Neuron (in vitro differentiated cells): Measurements from ENCODE around the gene MALRD1.

Experiments
- H2AFZ ChIP-seq: one replicate; pipeline ENCODE4 v1.6.1; 2013; ENCODE audit warnings: low read depth, mild to moderate bottlenecking, inconsistent platforms, low read length, moderate library complexity
- H3K27me3 ChIP-seq: one replicate; pipeline ENCODE4 v1.6.1; 2013; ENCODE audit warnings: low read length; ENCODE audit not compliant: insufficient read depth
- H3K36me3 ChIP-seq: one replicate; pipeline ENCODE4 v1.6.1; 2013; ENCODE audit warnings: low read length; ENCODE audit not compliant: insufficient read depth
- H3K4me1 ChIP-seq: one replicate; pipeline ENCODE4 v1.6.1; 2013; ENCODE audit warnings: low read length; ENCODE audit not compliant: insufficient read depth
- H3K4me3 ChIP-seq: 2 replicates; pipeline ENCODE4 v1.5.1; 2013; ENCODE audit warnings: mild to moderate bottlenecking, low read length, moderate library complexity
- H3K9me3 ChIP-seq: one replicate; pipeline ENCODE4 v1.6.1; 2013; ENCODE audit warnings: low read length

Gene MALRD1

DNA sequence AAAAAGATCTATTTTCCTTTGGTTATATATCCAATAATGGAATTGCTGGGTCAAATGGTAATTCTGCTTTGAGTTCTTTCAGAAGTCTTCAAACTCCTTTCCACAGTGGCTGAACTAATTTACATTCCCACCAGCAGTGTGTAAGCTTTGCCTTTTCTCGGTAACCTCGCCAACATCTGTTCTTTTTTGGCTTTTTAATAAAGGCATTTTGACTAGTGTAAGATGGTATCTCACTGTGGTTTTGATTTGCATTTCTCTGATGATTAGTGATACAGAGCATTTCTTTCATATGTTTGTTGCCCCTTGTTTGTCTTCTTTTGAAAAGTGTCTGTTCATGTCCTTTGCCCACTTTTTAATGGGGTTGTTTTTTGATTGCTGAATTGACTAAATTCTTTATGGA is 285.0 kb downstream of the MALRD1 start:
- H3K9me3 ChIP-seq = no peaks in the 10 kb centered on the region
- no peak overlapping the region for H2AFZ ChIP-seq
- no peaks in the 10 kb centered on the region for H3K4me1 ChIP-seq
- no peaks in the 10 kb centered on the region for H3K36me3 ChIP-seq
- H3K4me3 ChIP-seq = no peak overlapping the region
- H3K27me3 ChIP-seq = no peaks in the 10 kb centered on the region

GRCh38 chr10:19347621-19348020 is 299.0 kb downstream of the MALRD1 start:
- Histone ChIP-seq H2AFZ (no peak overlapping the region), H3K36me3 (no peaks in the 10 kb centered on the region), H3K4me3 (no peak overlapping the region), H3K9me3 (no peaks in the 10 kb centered on the region), H3K27me3 (no peaks in the 10 kb centered on the region), H3K4me1 (no peaks in the 10 kb centered on the region)

- Histone ChIP-seq H3K4me1 (no peaks in the 10 kb centered on the region), H3K4me3 (no peak overlapping the region), H2AFZ (no peak overlapping the region), H3K27me3 (no peaks in the 10 kb centered on the region), H3K36me3 (no peaks in the 10 kb centered on the region), H3K9me3 (no peaks in the 10 kb centered on the region)
These were observed 318.6 kb downstream of the MALRD1 start for GRCh38 chr10:19367176-19367575.

- no peaks in the 10 kb centered on the region for H3K4me1 ChIP-seq
- H3K36me3 ChIP-seq = no peaks in the 10 kb centered on the region
- H2AFZ ChIP-seq = no peak overlapping the region
- no peaks in the 10 kb centered on the region for H3K27me3 ChIP-seq
- no peak overlapping the region for H3K4me3 ChIP-seq
- no peaks in the 10 kb centered on the region for H3K9me3 ChIP-seq
These were observed 325.4 kb downstream of the MALRD1 start for GRCh38 chr10:19373988-19374387.

- no peaks in the 10 kb centered on the region for H3K9me3 ChIP-seq
- H3K27me3 ChIP-seq = no peaks in the 10 kb centered on the region
- no peak overlapping the region for H3K4me3 ChIP-seq
- no peaks in the 10 kb centered on the region for H3K4me1 ChIP-seq
- no peak overlapping the region for H2AFZ ChIP-seq
- no peaks in the 10 kb centered on the region for H3K36me3 ChIP-seq
These were observed 337.3 kb downstream of the MALRD1 start for GRCh38 chr10:19385846-19386450.

- Histone ChIP-seq H3K4me3 (no peak overlapping the region), H2AFZ (no peak overlapping the region), H3K9me3 (no peaks in the 10 kb centered on the region), H3K4me1 (no peaks in the 10 kb centered on the region), H3K27me3 (no peaks in the 10 kb centered on the region), H3K36me3 (no peaks in the 10 kb centered on the region)
These were observed 360.3 kb downstream of the MALRD1 start for GRCh38 chr10:19408924-19409323.

DNA sequence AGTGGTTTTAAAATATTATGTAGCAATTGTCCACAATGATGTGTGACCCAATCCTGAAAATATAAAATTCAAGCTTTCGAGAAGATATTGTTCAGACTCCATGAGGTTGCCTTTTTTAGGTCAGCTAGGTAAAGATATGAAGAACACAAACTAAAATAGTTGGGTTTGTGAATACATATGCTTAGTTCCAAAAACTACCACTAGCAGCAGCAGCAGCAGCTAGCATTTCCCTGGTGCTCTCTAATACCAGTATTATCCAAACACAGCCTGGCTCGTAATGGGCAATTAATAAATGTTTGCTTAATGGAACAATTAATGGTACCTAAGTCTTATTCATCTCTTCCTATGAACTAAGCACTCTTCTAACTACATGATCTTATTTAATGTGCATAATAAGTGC is 362.5 kb downstream of the MALRD1 start:
- no peaks in the 10 kb centered on the region for H3K27me3 ChIP-seq
- H3K4me1 ChIP-seq = no peaks in the 10 kb centered on the region
- no peak overlapping the region for H2AFZ ChIP-seq
- no peak overlapping the region for H3K4me3 ChIP-seq
- no peaks in the 10 kb centered on the region for H3K36me3 ChIP-seq
- H3K9me3 ChIP-seq = no peaks in the 10 kb centered on the region

DNA sequence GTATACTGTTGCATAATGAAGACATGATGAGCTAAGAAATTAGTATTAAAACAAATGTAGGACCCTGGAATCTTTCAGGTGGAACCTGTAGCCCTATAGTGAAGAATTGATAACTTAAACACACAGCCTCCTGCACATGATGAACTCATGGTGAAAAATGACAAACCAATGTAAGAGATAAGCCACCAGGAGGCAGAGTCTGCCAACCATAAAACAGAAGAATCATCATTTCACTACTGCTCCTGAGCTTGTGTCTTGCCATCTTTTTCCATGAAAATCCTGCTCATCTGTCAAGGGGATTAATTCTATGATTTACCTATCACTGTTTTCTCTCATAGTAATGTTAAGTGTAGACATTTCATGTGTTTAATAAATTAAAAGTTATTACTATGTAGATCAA is 363.9 kb downstream of the MALRD1 start:
- Histone ChIP-seq H2AFZ (no peak overlapping the region), H3K4me3 (no peak overlapping the region), H3K27me3 (no peaks in the 10 kb centered on the region), H3K9me3 (no peaks in the 10 kb centered on the region), H3K4me1 (no peaks in the 10 kb centered on the region), H3K36me3 (no peaks in the 10 kb centered on the region)

DNA sequence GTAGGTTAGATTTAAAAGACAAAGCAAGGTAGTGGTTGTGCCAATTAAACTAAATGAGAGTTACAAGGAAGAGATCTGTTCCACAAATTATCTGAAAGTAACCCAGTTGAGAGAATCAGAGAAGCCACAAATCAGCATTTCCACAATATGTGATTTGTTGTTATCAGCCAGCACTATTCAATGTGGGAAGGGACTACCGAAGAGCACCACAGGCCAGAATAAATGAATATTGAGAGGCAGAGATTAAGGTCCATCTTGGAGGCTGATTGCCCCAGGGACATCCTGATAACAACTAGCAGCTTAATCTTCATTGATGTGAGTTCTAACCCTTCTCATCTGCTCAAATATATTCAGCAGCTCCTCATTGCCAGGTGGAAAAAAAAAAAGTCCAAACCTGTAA is 367.6 kb downstream of the MALRD1 start:
- H3K36me3 ChIP-seq = no peaks in the 10 kb centered on the region
- no peak overlapping the region for H2AFZ ChIP-seq
- H3K27me3 ChIP-seq = no peaks in the 10 kb centered on the region
- H3K4me1 ChIP-seq = no peaks in the 10 kb centered on the region
- no peak overlapping the region for H3K4me3 ChIP-seq
- H3K9me3 ChIP-seq = no peaks in the 10 kb centered on the region

- H3K9me3 ChIP-seq = no peaks in the 10 kb centered on the region
- H3K4me3 ChIP-seq = no peak overlapping the region
- no peaks in the 10 kb centered on the region for H3K27me3 ChIP-seq
- H3K4me1 ChIP-seq = no peaks in the 10 kb centered on the region
- H3K36me3 ChIP-seq = no peaks in the 10 kb centered on the region
- no peak overlapping the region for H2AFZ ChIP-seq
These were observed 369.1 kb downstream of the MALRD1 start for GRCh38 chr10:19417740-19418139.

- Histone ChIP-seq H3K9me3 (no peaks in the 10 kb centered on the region), H3K27me3 (no peaks in the 10 kb centered on the region), H3K4me3 (no peak overlapping the region), H2AFZ (no peak overlapping the region), H3K36me3 (no peaks in the 10 kb centered on the region), H3K4me1 (no peaks in the 10 kb centered on the region)
These were observed 373.1 kb downstream of the MALRD1 start for GRCh38 chr10:19421674-19422073.

GRCh38 chr10:19426034-19426433 is 377.4 kb downstream of the MALRD1 start:
- H3K4me1 ChIP-seq = no peaks in the 10 kb centered on the region
- H3K9me3 ChIP-seq = no peaks in the 10 kb centered on the region
- no peaks in the 10 kb centered on the region for H3K27me3 ChIP-seq
- no peaks in the 10 kb centered on the region for H3K36me3 ChIP-seq
- no peak overlapping the region for H2AFZ ChIP-seq
- H3K4me3 ChIP-seq = no peak overlapping the region

DNA sequence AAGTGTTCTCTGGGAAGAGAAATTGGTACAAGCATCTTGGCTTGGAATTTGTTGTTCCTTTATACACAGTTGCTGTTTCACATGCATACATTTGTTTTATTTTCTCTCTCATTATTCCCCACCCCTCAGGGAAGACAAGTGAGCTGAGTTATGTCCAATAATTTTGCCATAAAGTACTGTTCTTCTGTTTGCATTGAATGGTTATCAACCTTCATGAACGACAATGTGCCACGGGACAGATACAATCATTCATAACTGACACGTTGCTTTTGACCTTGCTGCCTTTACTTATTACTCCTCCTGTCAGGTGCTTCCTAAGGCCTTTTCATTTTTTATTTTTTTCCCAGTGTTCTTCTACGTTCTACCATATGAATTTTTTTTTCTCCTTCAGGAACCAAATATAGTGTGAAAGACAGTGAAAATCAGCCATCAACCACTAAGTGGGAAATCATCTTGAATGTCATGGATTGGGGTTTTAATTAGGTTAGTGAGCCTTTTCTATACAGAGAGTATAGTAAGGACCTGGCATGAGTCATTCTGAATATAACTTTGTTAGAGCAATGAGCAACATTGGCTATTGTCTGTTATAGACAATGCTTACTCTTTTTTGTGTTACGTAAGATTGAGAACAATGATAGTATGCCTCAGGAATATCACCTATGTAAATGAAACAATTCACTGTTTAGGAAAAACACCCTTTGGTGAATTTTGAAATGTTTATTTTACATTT is 383.2 kb downstream of the MALRD1 start:
- Histone ChIP-seq H3K36me3 (no peaks in the 10 kb centered on the region), H3K4me1 (no peaks in the 10 kb centered on the region), H3K27me3 (no peaks in the 10 kb centered on the region), H3K9me3 (no peaks in the 10 kb centered on the region), H3K4me3 (no peak overlapping the region), H2AFZ (no peak overlapping the region)

DNA sequence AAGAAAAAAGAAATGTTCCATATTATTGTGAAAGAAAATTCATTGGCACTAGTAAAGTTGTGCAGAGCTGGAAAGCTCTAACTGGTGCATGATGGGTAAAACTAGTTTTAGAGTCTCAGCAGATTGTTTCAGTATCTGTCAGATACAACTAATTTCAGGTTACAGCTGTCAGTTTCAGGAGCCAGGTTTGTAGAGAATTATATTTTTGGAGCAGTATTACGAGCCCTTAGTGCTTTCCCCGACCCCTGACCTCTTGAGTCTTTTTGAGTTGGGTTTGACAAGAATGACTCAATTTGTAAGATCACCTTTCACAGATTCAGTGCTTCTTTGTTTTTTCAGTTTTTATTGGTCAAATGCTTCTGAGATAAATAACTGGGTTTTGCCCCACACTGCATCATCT is 401.3 kb downstream of the MALRD1 start:
- H3K27me3 ChIP-seq = no peaks in the 10 kb centered on the region
- H3K36me3 ChIP-seq = no peaks in the 10 kb centered on the region
- no peak overlapping the region for H3K4me3 ChIP-seq
- no peak overlapping the region for H2AFZ ChIP-seq
- H3K4me1 ChIP-seq = no peaks in the 10 kb centered on the region
- H3K9me3 ChIP-seq = no peaks in the 10 kb centered on the region
